ENCODE data around the gene NTRK1. TPM values are rescaled to one million over a fixed set of nuclear protein-coding genes. Genes with fewer than 3 reads are reported as not detected.

The NTRK1 gene
- total RNA-seq, 2 experiments from 2014 or later, result 13.7 to 13.9 TPM

- Mint-ChIP-seq H3K4me1 (peaks cover 20% of the 10 kb centered on the region), H3K27ac (no peak within 1 kb of the TSS), H3K27me3 (peaks cover 49% of the 10 kb centered on the region), H3K4me3 (peak within 1 kb of the TSS; percentile 76), H3K36me3 (no peaks in the 10 kb centered on the region), H3K9me3 (no peaks in the 10 kb centered on the region)
- POLR2A ChIA-PET, result interaction anchor here (0.5 to 4.5 kb wide), 4 partner anchors 28 to 165 kb away, joined by 3 to 20 read pairs (median 4); partner anchors contain the start of genes ISG20L2, METTL25B and NTRK1
- DNase-seq, result no peak
- no peak for ATAC-seq (ENCODE audit: low read depth)
These were observed 32.6 kb downstream of the NTRK1 start, which contains the start of gene PEAR1 for GRCh38 chr1:156893048-156893953. Gene PEAR1 (plus strand): TSS chr1:156893718. CDS start chr1:156903927, 10,209 bp downstream.

GRCh38 chr1:156894001-156894400, 33.3 kb downstream of the NTRK1 start:
- DNase-seq, result no peak
- Mint-ChIP-seq H3K4me3 (peak overlapping the region; percentile 20), H3K4me1 (peaks cover 24% of the 10 kb centered on the region), H3K9me3 (no peaks in the 10 kb centered on the region), H3K36me3 (peaks cover 1% of the 10 kb centered on the region), H3K27ac (no peak overlapping the region), H3K27me3 (peaks cover 50% of the 10 kb centered on the region)
- POLR2A ChIA-PET, result no interaction called here
- ATAC-seq (ENCODE audit: low read depth), result no peak

- H3K9me3 Mint-ChIP-seq, result no peaks in the 10 kb centered on the region
- peaks cover 1% of the 10 kb centered on the region for H3K36me3 Mint-ChIP-seq
- DNase-seq (no peak), ATAC-seq (ENCODE audit: low read depth) (no peak)
- peaks cover 24% of the 10 kb centered on the region for H3K4me1 Mint-ChIP-seq
- H3K4me3 Mint-ChIP-seq, result no peak overlapping the region
- H3K27me3 Mint-ChIP-seq, result peaks cover 54% of the 10 kb centered on the region
- POLR2A ChIA-PET, result no interaction called here
- H3K27ac Mint-ChIP-seq, result no peak overlapping the region
These were observed 34.2 kb downstream of the NTRK1 start for GRCh38 chr1:156894711-156895454.

- H3K9me3 Mint-ChIP-seq, result no peaks in the 10 kb centered on the region
- POLR2A ChIA-PET, result no interaction called here
- peaks cover 1% of the 10 kb centered on the region for H3K36me3 Mint-ChIP-seq
- H3K4me1 Mint-ChIP-seq, result peaks cover 20% of the 10 kb centered on the region
- DNase-seq, result no peak
- no peak overlapping the region for H3K27ac Mint-ChIP-seq
- no peak overlapping the region for H3K4me3 Mint-ChIP-seq
- peaks cover 52% of the 10 kb centered on the region for H3K27me3 Mint-ChIP-seq
- ATAC-seq (ENCODE audit: low read depth), result no peak
These were observed 34.8 kb downstream of the NTRK1 start for GRCh38 chr1:156895455-156895812.

GRCh38 chr1:156895927-156896326, 35.3 kb downstream of the NTRK1 start:
- no peak for ATAC-seq (ENCODE audit: low read depth)
- no peak overlapping the region for H3K4me3 Mint-ChIP-seq
- no peak for DNase-seq
- H3K9me3 Mint-ChIP-seq, result no peaks in the 10 kb centered on the region
- peaks cover 1% of the 10 kb centered on the region for H3K36me3 Mint-ChIP-seq
- POLR2A ChIA-PET, result no interaction called here
- H3K27ac Mint-ChIP-seq, result no peak overlapping the region
- H3K27me3 Mint-ChIP-seq, result peaks cover 47% of the 10 kb centered on the region
- peaks cover 19% of the 10 kb centered on the region for H3K4me1 Mint-ChIP-seq

- Mint-ChIP-seq H3K27me3 (peaks cover 44% of the 10 kb centered on the region), H3K9me3 (no peaks in the 10 kb centered on the region), H3K27ac (peak overlapping the region; percentile 86), H3K4me1 (peaks cover 20% of the 10 kb centered on the region), H3K36me3 (peaks cover 1% of the 10 kb centered on the region), H3K4me3 (no peak overlapping the region)
- POLR2A ChIA-PET, result no interaction called here
- DNase-seq, result no peak
- no peak for ATAC-seq (ENCODE audit: low read depth)
These were observed 35.9 kb downstream of the NTRK1 start for GRCh38 chr1:156896490-156897033.

- H3K4me1 Mint-ChIP-seq, result peaks cover 16% of the 10 kb centered on the region
- peaks cover 1% of the 10 kb centered on the region for H3K36me3 Mint-ChIP-seq
- ATAC-seq (ENCODE audit: low read depth) (no peak), DNase-seq (no peak)
- H3K27ac Mint-ChIP-seq, result peak overlapping the region; percentile 86
- POLR2A ChIA-PET, result no interaction called here
- peaks cover 39% of the 10 kb centered on the region for H3K27me3 Mint-ChIP-seq
- H3K4me3 Mint-ChIP-seq, result peak overlapping the region; percentile 34
- no peaks in the 10 kb centered on the region for H3K9me3 Mint-ChIP-seq
These were observed 36.6 kb downstream of the NTRK1 start for GRCh38 chr1:156897078-156897825.

GRCh38 chr1:156898161-156898566, 37.5 kb downstream of the NTRK1 start:
- Mint-ChIP-seq H3K36me3 (peaks cover 1% of the 10 kb centered on the region), H3K27ac (peak overlapping the region; percentile 86), H3K9me3 (no peaks in the 10 kb centered on the region), H3K4me1 (peaks cover 10% of the 10 kb centered on the region), H3K4me3 (peak overlapping the region; percentile 50), H3K27me3 (peaks cover 32% of the 10 kb centered on the region)
- DNase-seq (no peak), ATAC-seq (ENCODE audit: low read depth) (peak; percentile 44)
- POLR2A ChIA-PET, result no interaction called here

GRCh38 chr1:156898971-156899664, 38.5 kb downstream of the NTRK1 start:
- no peak for DNase-seq
- Mint-ChIP-seq H3K4me1 (peaks cover 10% of the 10 kb centered on the region), H3K9me3 (no peaks in the 10 kb centered on the region), H3K4me3 (no peak overlapping the region), H3K36me3 (peaks cover 1% of the 10 kb centered on the region), H3K27me3 (peaks cover 27% of the 10 kb centered on the region), H3K27ac (no peak overlapping the region)
- no peak for ATAC-seq (ENCODE audit: low read depth)
- POLR2A ChIA-PET, result no interaction called here

- no peak overlapping the region for H3K27ac Mint-ChIP-seq
- H3K9me3 Mint-ChIP-seq, result no peaks in the 10 kb centered on the region
- ATAC-seq (ENCODE audit: low read depth), result no peak
- POLR2A ChIA-PET, result no interaction called here
- no peak overlapping the region for H3K4me3 Mint-ChIP-seq
- H3K36me3 Mint-ChIP-seq, result peaks cover 1% of the 10 kb centered on the region
- peaks cover 20% of the 10 kb centered on the region for H3K27me3 Mint-ChIP-seq
- peaks cover 10% of the 10 kb centered on the region for H3K4me1 Mint-ChIP-seq
- no peak for DNase-seq
These were observed 39.5 kb downstream of the NTRK1 start for GRCh38 chr1:156899956-156900718.

- no peak for DNase-seq
- peaks cover 14% of the 10 kb centered on the region for H3K27me3 Mint-ChIP-seq
- POLR2A ChIA-PET, result interaction anchor here (0.9 kb wide), 1 partner anchor 14 kb away, joined by 3 read pairs; no protein-coding TSS in a partner anchor
- no peaks in the 10 kb centered on the region for H3K9me3 Mint-ChIP-seq
- no peak overlapping the region for H3K4me3 Mint-ChIP-seq
- no peak for ATAC-seq (ENCODE audit: low read depth)
- H3K4me1 Mint-ChIP-seq, result peaks cover 10% of the 10 kb centered on the region
- peaks cover 1% of the 10 kb centered on the region for H3K36me3 Mint-ChIP-seq
- H3K27ac Mint-ChIP-seq, result no peak overlapping the region
These were observed 40.4 kb downstream of the NTRK1 start for GRCh38 chr1:156900896-156901589.

- ATAC-seq (ENCODE audit: low read depth) (no peak), DNase-seq (no peak)
- H3K27ac Mint-ChIP-seq, result no peak overlapping the region
- peaks cover 10% of the 10 kb centered on the region for H3K4me1 Mint-ChIP-seq
- POLR2A ChIA-PET, result interaction anchor here (0.9 kb wide), 1 partner anchor 14 kb away, joined by 3 read pairs; no protein-coding TSS in a partner anchor
- no peaks in the 10 kb centered on the region for H3K9me3 Mint-ChIP-seq
- H3K36me3 Mint-ChIP-seq, result peaks cover 1% of the 10 kb centered on the region
- H3K4me3 Mint-ChIP-seq, result no peak overlapping the region
- peaks cover 14% of the 10 kb centered on the region for H3K27me3 Mint-ChIP-seq
These were observed 40.9 kb downstream of the NTRK1 start for GRCh38 chr1:156901590-156901900.

Measured in activated naive CD8-positive, alpha-beta T cell treated with anti-CD3 and anti-CD28 coated beads, Interleukin-2, amount 10 ng/mL, durations not matched to agents 7 days and 5 days (primary cell).